ENCODE results near the gene MYO7A. TPM values are rescaled to one million over a fixed set of nuclear protein-coding genes. Genes with fewer than 3 reads are reported as not detected.

Gene MYO7A
- total and polyA plus RNA-seq, 2 donors (not counting 3 experiments of a cell fraction or from before 2014, with no cell fraction given): 1.3 to 3.6 TPM

DNA sequence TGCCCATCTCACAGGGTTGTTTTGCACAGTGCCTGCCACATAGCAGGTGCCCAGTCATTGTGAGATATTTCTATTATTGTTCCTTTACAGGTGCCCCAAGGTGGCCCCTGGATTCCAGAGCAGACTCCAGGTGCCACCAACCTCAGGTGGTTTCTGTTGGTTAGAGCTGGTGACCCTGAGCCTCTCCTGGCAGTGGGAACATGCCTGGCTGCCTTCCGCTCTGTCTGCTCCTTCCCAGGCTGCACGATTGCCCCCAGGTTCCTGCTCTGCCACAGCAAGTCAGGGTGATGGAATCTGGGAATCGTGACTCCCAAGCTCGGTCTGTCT, 38.0 kb upstream of the MYO7A start:
- Histone ChIP-seq H3K36me3 (ENCODE audit: control insufficient read depth in 2 of 2, extremely low read depth in 1 of 2, insufficient read depth in 2 of 2, low read length in 2 of 2) (no peaks in the 10 kb centered on the region), H3K9me1 (replicated peaks; ENCODE audit: control insufficient read depth, extremely low read depth, insufficient read depth, low read length) (no peaks in the 10 kb centered on the region), H3K9me3 (replicated peaks; ENCODE audit: control insufficient read depth, insufficient read depth, low read length) (no peaks in the 10 kb centered on the region), H3K4me3 (replicated peaks in 1 of 3; ENCODE audit: insufficient read depth in 1 of 3, low read depth in 1 of 3, low read length in 3 of 3) (no peak overlapping the region), H4K20me1 (replicated peaks; ENCODE audit: control insufficient read depth, extremely low read depth, insufficient read depth, low read length) (no peaks in the 10 kb centered on the region), H3K4me2 (ENCODE audit: insufficient read depth, low read length) (no peak overlapping the region), H3K9ac (replicated peaks; ENCODE audit: extremely low read depth, insufficient read depth, low read length) (no peak overlapping the region), H3K4me1 (ENCODE audit: control insufficient read depth, extremely low read depth, insufficient read depth, low read length) (no peaks in the 10 kb centered on the region), H3K27me3 (ENCODE audit: control insufficient read depth in 2 of 2, insufficient read depth in 2 of 2, low read length in 2 of 2) (no peaks in the 10 kb centered on the region), H3K27ac (ENCODE audit: insufficient read depth, low read depth, low read length) (no peak overlapping the region), H2AFZ (ENCODE audit: low read depth, low read length) (no peak overlapping the region), H3K79me2 (ENCODE audit: control insufficient read depth, insufficient read depth, low read length) (no peaks in the 10 kb centered on the region)
- FAIRE-seq (no peak), DNase-seq (ENCODE audit: low read depth, low spot score) (no peak)
- BruUV-seq (replicated peaks): no TSS peak
- ChIA-PET POLR2A (no interaction called here), CTCF (interaction anchor here (1.7 to 7.3 kb wide), 11 partner anchors 8 to 97 kb away, joined by 9 to 316 read pairs (median 44); partner anchors contain the start of genes CAPN5, MYO7A and OMP)
- intact Hi-C loops (cut with micrococcal nuclease) (loop anchor here (5.0 kb wide), 1 partner anchor 168 kb away; no protein-coding TSS in a partner anchor), dilution Hi-C loops (cut with MboI; ENCODE audit: extremely low pct_ligation_motif_present, low sequenced_read_pairs) (no loop called here)
- TF ChIP-seq, protein P1, sequence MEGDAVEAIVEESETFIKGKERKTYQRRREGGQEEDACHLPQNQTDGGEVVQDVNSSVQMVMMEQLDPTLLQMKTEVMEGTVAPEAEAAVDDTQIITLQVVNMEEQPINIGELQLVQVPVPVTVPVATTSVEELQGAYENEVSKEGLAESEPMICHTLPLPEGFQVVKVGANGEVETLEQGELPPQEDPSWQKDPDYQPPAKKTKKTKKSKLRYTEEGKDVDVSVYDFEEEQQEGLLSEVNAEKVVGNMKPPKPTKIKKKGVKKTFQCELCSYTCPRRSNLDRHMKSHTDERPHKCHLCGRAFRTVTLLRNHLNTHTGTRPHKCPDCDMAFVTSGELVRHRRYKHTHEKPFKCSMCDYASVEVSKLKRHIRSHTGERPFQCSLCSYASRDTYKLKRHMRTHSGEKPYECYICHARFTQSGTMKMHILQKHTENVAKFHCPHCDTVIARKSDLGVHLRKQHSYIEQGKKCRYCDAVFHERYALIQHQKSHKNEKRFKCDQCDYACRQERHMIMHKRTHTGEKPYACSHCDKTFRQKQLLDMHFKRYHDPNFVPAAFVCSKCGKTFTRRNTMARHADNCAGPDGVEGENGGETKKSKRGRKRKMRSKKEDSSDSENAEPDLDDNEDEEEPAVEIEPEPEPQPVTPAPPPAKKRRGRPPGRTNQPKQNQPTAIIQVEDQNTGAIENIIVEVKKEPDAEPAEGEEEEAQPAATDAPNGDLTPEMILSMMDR (IDR thresholded peaks at IDR 0.05; ENCODE audit: extremely low read depth in 1 of 2, insufficient read depth in 1 of 2, low read depth in 1 of 2, low read length in 2 of 2): no peak
- TF ChIP-seq POLR2AphosphoS5 (IDR thresholded peaks at IDR 0.05; ENCODE audit: insufficient read depth, low read depth, low read length) (no peak), JUN (IDR thresholded peaks at IDR 0.05; ENCODE audit: borderline replicate concordance, insufficient read depth, insufficient read length, low read depth) (no peak), POLR2A (IDR thresholded peaks at IDR 0.05; ENCODE audit: low read depth, low read length) (no peak), FOS (IDR thresholded peaks at IDR 0.05; ENCODE audit: borderline replicate concordance, insufficient read depth, low read length) (no peak), GATA2 (IDR thresholded peaks at IDR 0.05; ENCODE audit: insufficient read depth, insufficient read length, low read depth, low read length) (no peak), MYC (IDR thresholded peaks at IDR 0.05; ENCODE audit: low read depth, low read length) (no peak), EZH2 (IDR thresholded peaks at IDR 0.05; ENCODE audit: borderline replicate concordance, low read depth, low read length, severe bottlenecking) (no peak)
- TF ChIP-seq, protein P2, sequence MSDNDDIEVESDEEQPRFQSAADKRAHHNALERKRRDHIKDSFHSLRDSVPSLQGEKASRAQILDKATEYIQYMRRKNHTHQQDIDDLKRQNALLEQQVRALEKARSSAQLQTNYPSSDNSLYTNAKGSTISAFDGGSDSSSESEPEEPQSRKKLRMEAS (IDR thresholded peaks at IDR 0.05; ENCODE audit: insufficient read depth, insufficient read length): no peak

Measured in endothelial cell of umbilical vein (primary cell).